GM12892 (cell line): Measurements from ENCODE around the gene CDH13.

ENCODE experiments used
- POLR2A ChIP-seq: IDR thresholded peaks from 2 replicates; pipeline ENCODE4 v1.6.1; 2011; ENCODE audit warnings: low read depth, low read length, control low read depth
- POLR2AphosphoS5 ChIP-seq: IDR thresholded peaks from 2 replicates; pipeline ENCODE4 v1.6.1; 2011; ENCODE audit warnings: low read depth, low read length, control low read depth

DNA sequence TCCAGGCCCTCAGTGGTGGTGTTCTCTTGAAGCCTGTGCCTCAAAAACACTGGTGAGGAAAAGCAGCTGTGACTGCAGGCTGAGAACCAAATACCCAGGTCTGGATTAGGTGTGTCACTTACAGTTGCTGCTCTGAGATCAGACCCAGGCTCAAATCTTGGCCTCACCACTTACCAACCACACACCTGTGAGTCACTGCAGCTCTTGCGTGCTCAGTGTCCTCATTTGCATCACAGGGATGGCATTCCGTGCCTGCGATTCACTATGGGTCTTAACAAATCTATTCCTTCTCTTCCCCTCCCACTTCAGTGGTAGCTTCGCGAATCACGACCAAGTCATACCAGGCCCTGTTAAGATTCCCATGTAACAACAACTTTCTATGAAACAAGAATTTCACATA, 947.6 kb downstream of the CDH13 start:
- TF ChIP-seq POLR2AphosphoS5 (no peak), POLR2A (no peak)
